ENCODE measurements around the gene YTHDF1. TPM values are rescaled to one million over a fixed set of nuclear protein-coding genes. Genes with fewer than 3 reads are reported as not detected.

The YTHDF1 gene
- total RNA-seq, 2 experiments from 2014 or later, result 39.3 to 41.3 TPM

DNA sequence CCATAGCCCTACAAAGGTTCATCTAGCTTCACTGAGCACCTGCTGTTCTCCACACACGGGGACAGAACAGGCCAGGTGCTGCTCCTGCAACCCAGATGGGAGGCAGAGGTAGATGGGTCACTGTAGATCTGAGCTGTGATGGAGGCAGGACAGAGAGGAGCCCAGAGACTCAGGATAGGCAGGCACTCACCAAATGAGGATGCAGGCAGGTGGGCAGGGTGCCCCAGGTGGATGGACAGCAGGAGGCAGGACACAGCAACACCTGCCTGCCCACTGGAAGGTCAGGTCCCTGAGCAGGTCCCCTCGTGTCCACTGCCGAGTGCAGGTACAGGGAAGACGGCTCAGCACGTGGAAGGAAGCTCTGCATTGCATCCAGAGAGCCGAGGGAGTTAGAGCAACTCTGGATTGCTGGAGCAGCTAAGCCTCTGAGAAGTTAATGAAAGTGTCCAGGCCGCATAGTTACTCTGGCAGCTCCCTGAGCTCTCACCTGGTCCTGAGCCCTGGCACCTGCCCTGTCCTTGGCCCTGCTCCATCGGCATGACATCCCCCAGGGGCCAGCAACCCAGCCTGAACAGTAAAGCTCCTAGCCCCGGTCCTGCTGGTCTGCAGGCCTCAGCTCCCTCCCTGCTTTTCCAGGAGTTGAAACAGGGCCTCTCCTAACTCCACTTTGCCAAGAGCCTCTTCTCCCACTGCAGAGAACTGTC is 4.9 kb upstream of the YTHDF1 start:
- Mint-ChIP-seq H3K9me3 (no peaks in the 10 kb centered on the region), H3K27me3 (no peaks in the 10 kb centered on the region), H3K4me3 (no peak overlapping the region), H3K36me3 (ENCODE audit: low read depth) (no peaks in the 10 kb centered on the region), H3K4me1 (peaks cover 7% of the 10 kb centered on the region), H3K27ac (no peak overlapping the region)
- no peak for DNase-seq
- ChIA-PET CTCF (interaction anchor here (1.5 kb wide), 1 partner anchor 18 kb away, joined by 3 read pairs; no protein-coding TSS in a partner anchor), POLR2A (no interaction called here)

DNA sequence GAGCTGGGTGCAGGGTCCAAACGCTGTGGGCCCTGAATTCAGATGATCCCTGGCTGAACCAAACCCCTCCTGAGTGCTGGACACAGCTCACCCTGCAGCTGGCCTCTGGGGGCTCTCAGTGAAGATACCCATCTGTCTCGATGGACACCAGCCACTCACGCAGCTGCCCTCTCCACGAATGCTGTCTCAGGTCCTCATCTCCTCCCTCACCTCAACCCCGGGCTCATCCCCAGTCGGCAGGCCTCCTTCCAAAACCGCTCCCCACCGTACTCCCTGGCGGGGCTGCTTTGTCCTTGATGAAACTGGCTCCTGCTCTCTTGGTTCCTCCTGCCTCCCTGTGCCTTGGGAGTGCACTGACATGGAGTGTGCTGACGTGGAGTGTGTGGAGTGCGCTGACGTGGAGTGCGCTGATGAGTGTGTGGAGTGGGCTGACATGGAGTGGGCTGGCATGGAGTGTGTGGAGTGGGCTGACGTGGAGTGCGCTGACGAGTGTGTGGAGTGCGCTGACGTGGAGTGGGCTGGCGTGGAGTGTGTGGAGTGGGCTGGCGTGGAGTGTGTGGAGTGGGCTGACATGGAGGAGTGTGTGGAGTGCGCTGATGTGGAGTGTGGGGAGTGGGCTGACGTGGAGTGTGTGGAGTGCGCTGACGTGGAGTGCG is 4.1 kb upstream of the YTHDF1 start:
- no peak for DNase-seq
- Mint-ChIP-seq H3K27ac (no peak overlapping the region), H3K36me3 (ENCODE audit: low read depth) (peaks cover 4% of the 10 kb centered on the region), H3K9me3 (no peaks in the 10 kb centered on the region), H3K27me3 (no peaks in the 10 kb centered on the region), H3K4me3 (no peak overlapping the region), H3K4me1 (peaks cover 11% of the 10 kb centered on the region)
- ChIA-PET POLR2A (no interaction called here), CTCF (interaction anchor here (1.5 kb wide), 1 partner anchor 19 kb away, joined by 3 read pairs; no protein-coding TSS in a partner anchor)

DNA sequence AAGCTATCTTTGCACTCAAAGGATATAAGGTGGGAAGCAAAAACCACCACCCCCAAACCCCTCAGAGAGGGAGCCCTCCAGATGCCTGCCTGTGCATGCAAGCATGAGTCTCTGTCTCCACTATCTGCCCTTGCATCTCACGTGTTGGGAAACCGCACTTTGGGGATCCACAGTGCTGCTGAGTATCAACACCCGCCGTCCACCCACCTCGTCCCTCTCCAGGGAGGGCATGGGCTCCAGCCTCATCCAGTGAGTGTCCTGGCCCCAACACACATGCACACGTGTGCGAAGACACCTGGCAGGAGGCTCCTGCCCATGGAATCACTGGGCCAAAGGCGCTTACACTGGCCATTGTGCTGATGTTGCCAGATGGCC is 3.5 kb upstream of the YTHDF1 start:
- ChIA-PET POLR2A (no interaction called here), CTCF (interaction anchor here (1.5 kb wide), 1 partner anchor 19 kb away, joined by 3 read pairs; no protein-coding TSS in a partner anchor)
- Mint-ChIP-seq H3K4me3 (no peak overlapping the region), H3K9me3 (no peaks in the 10 kb centered on the region), H3K36me3 (ENCODE audit: low read depth) (peaks cover 9% of the 10 kb centered on the region), H3K27me3 (no peaks in the 10 kb centered on the region), H3K4me1 (peaks cover 16% of the 10 kb centered on the region), H3K27ac (no peak overlapping the region)
- no peak for DNase-seq

DNA sequence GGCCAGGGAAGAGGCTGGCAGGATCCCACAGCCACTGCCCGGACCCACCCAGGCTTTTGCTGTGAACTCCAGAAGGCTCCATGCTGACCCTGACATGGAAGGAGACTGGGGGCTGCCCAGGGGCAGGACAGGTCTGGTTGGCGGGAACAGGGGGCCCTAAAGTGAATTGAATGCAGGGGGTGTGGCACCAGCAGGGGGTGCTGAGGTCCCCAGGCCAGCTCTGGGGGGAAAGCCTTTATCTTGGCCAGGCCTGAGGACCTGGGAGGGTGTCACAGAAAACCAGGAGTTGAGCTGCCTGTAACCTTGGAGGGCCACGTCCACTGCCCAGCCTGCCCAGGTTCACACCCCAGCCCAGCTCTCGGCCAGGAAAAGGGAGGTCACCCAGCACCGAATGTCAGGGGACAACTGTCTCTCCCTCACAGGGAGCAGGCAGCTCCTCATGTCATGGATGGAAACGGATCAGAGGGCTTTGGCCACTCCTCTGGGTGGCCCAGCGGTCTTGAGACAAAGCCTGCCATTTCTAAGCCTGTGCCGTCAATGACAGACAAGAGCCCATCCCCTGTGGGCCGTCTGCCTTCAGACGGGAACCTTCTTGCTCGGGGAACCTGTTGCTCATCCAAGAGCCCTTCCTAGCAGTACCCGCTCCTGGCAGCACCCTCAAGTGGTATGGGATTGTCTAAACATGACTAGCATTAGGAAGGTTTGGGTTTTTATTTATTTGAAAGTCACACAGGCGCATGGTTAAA is 2.9 kb upstream of the YTHDF1 start:
- ChIA-PET CTCF (no interaction called here), POLR2A (no interaction called here)
- Mint-ChIP-seq H3K4me3 (no peak overlapping the region), H3K27ac (peak overlapping the region; percentile 31), H3K27me3 (no peaks in the 10 kb centered on the region), H3K36me3 (ENCODE audit: low read depth) (peaks cover 15% of the 10 kb centered on the region), H3K9me3 (no peaks in the 10 kb centered on the region), H3K4me1 (peaks cover 22% of the 10 kb centered on the region)
- DNase-seq, result no peak

DNA sequence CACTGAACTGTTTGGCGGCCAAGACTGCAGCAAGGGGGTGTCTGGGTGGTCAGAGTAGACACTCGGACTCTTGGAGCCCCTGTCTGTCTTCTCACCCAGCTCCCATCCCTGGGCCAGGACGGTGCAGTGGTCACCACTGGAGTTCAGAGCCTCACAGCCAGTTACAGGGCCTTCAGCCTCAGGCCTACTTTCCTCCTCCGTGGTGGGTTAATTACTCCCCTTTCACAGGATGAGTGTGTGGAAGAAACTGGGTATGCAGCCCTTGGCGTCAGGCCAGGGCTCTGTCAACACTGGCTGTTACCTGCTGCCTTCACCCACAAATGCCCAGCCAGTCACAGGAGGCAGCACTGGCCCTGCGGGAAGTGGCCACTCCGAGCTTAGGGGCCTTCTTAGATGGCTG is 1.8 kb upstream of the YTHDF1 start:
- POLR2A ChIA-PET, result no interaction called here
- no peak overlapping the region for H3K4me3 Mint-ChIP-seq

DNA sequence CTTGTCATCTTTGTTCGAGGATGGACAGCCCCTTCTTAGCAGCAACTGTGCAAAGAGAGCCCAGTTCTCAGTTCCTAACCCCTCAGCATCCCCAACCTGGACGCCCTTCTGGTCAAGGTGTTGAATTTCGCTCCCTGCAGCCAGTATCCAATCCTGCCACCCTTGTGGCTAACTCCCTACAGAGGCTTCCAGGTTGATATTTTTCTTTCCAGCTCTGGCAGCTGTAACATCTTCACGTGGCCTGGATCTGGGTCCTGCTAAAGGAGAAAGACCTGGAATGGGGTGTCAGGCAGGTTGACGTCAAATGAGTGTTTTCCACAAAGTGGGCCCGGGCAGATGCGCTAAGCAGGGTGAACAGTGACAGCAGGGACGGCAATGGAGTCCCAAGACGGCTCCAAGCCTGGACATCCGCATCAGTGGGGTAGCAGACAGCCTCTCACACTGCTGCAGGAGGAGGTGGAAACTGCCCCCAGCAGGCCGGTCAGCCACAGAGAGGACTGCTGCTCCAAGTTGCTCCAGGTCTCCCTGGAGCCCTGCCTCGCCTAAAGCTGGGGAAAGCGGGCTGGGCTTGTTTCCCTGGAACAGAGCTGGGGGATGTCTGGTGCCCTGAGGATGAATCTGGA is 1.0 kb upstream of the YTHDF1 start:
- Mint-ChIP-seq H3K4me3 (peak overlapping the region; percentile 78), H3K27ac (peak overlapping the region; percentile 84), H3K36me3 (ENCODE audit: low read depth) (peaks cover 26% of the 10 kb centered on the region), H3K9me3 (no peaks in the 10 kb centered on the region), H3K27me3 (no peaks in the 10 kb centered on the region), H3K4me1 (peaks cover 38% of the 10 kb centered on the region)
- CTCF ChIA-PET, result no interaction called here
- DNase-seq, result no peak
- POLR2A ChIA-PET, result no interaction called here

More for the DNA sequence above, 1.8 kb upstream of the YTHDF1 start:
- no peak for DNase-seq
- CTCF ChIA-PET, result no interaction called here
- Mint-ChIP-seq H3K9me3 (no peaks in the 10 kb centered on the region), H3K36me3 (ENCODE audit: low read depth) (peaks cover 24% of the 10 kb centered on the region), H3K4me1 (peaks cover 32% of the 10 kb centered on the region), H3K27me3 (no peaks in the 10 kb centered on the region), H3K27ac (no peak overlapping the region)

DNA sequence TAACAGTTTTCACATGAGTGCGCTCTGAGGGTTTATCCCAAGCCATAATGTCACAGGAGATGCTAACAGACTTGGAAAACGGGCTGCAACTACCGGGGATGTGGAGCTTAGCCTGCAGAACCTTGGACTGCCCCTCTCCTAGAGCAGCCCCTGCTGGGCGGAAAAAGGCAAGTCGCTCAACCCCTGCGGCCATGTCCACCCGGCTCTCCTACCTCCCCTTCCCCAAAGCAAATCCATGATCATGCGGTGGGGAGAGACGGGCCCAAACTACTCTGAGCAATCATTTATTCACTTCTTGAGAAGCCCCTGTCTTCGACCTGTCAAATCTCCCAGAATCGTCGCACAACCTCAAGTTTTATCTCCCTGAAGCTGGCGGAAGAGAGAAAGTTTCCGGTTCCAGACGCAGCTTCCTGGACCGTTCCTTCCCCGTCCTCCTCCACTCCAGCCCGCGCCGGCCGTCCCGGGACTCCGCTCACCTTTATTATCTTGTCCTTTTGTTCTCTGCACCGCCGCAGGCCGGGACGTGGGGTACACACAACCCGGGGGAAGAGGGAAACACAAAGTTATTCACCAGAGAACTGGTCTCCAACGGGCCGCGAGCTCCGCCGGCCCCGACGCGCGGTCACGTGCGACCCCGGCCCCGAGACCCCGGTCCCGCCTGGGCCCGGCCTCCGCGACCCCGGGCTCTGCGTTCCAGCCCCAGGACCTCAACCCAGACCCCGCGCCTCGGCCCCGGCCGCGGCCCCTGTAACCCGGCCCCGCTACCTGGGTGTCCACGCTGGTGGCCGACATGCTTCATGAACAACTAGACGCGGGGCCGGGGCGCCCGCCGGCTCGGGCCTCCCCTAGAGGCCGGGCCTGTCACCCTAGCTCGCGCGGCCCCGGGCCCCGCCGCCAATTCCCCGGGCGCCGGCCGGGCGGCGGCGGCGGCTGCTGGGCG is 560 bp downstream of the YTHDF1 start:
- Mint-ChIP-seq H3K4me3 (peak overlapping the region; percentile 95), H3K27ac (peak overlapping the region; percentile 90), H3K9me3 (no peaks in the 10 kb centered on the region), H3K27me3 (no peaks in the 10 kb centered on the region), H3K36me3 (ENCODE audit: low read depth) (peaks cover 32% of the 10 kb centered on the region), H3K4me1 (peaks cover 47% of the 10 kb centered on the region)
- CTCF ChIA-PET, result interaction anchor here (0.8 to 6.1 kb wide), 5 partner anchors 8 to 235 kb away, joined by 3 to 22 read pairs (median 4); partner anchors contain the start of gene ARFGAP1
- DNase-seq, result peak; percentile 34
- POLR2A ChIA-PET, result no interaction called here

DNA sequence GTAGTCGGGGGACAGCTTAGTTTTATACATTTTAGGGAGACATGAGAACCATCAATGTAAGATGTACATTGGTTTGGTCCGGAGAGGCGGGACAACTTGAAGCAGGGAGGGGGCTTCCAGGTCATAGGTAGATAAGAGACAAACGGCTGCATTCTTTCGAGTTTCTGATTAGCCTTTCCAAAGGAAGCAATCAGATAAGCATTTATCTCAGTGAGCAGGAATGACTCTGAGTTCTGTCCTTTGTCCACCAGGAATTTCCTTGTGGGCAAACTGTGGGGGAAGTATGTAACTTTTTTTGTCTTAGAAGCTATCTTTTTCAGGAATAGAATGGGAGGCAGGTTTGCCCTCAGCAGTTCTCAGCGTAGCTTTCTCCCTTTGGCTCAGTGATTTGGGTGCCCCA is 1.4 kb downstream of the YTHDF1 start:
- no peaks in the 10 kb centered on the region for H3K9me3 Mint-ChIP-seq
- ChIA-PET CTCF (interaction anchor here (0.8 to 6.1 kb wide), 4 partner anchors 9 to 236 kb away, joined by 3 to 22 read pairs (median 4); no protein-coding TSS in a partner anchor), POLR2A (no interaction called here)
- H3K4me3 Mint-ChIP-seq, result peak overlapping the region; percentile 95
- H3K27me3 Mint-ChIP-seq, result no peaks in the 10 kb centered on the region
- H3K36me3 Mint-ChIP-seq (ENCODE audit: low read depth), result peaks cover 32% of the 10 kb centered on the region
- DNase-seq, result no peak
- peak overlapping the region; percentile 47 for H3K27ac Mint-ChIP-seq
- peaks cover 54% of the 10 kb centered on the region for H3K4me1 Mint-ChIP-seq

DNA sequence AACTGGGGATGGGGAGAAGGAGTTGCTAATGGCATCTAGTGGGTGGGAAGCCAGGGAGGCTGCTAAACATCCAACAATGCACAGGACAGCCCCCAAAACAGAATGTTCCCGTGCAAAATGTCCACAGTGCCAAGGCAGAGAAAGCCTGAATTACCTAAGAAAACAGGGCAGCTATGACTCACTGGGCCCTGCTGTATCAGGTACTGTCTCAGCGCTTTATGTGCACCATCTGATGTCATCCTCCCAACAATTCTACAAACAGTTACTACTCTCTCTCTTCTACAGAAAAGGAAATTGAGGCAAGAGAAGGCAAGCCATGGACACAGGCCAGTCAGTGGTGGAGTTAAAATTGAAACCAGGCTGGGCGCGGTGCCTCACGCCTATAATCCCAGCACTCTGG is 3.1 kb downstream of the YTHDF1 start:
- Mint-ChIP-seq H3K36me3 (ENCODE audit: low read depth) (peaks cover 37% of the 10 kb centered on the region), H3K4me3 (no peak overlapping the region), H3K9me3 (no peaks in the 10 kb centered on the region), H3K4me1 (peaks cover 55% of the 10 kb centered on the region), H3K27me3 (no peaks in the 10 kb centered on the region), H3K27ac (no peak overlapping the region)
- POLR2A ChIA-PET, result no interaction called here
- CTCF ChIA-PET, result interaction anchor here (6.1 kb wide), 1 partner anchor 11 kb away, joined by 22 read pairs; no protein-coding TSS in a partner anchor
- no peak for DNase-seq

DNA sequence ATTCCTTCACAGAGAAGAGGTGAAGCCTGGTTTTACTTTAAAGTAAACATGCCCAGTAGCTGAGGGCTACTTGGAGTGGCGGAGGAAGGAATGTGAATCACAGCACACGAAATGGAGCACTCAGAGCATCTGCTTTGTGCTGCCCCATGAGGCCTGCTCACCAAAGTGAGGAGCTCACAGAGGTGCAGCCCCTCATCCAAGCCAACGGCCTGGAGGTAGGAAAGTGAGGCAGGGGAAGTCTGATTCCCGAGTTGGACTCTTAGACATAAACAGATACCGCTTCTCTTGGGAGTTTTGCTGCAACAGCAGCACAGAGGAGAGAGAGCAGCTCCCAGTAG is 3.6 kb downstream of the YTHDF1 start:
- Mint-ChIP-seq H3K27me3 (no peaks in the 10 kb centered on the region), H3K27ac (no peak overlapping the region), H3K4me1 (peaks cover 55% of the 10 kb centered on the region), H3K36me3 (ENCODE audit: low read depth) (peaks cover 37% of the 10 kb centered on the region), H3K4me3 (no peak overlapping the region), H3K9me3 (no peaks in the 10 kb centered on the region)
- no peak for DNase-seq
- POLR2A ChIA-PET, result no interaction called here
- CTCF ChIA-PET, result interaction anchor here (0.7 to 6.1 kb wide), 2 partner anchors 11 to 21 kb away, joined by 3 to 22 read pairs; no protein-coding TSS in a partner anchor

DNA sequence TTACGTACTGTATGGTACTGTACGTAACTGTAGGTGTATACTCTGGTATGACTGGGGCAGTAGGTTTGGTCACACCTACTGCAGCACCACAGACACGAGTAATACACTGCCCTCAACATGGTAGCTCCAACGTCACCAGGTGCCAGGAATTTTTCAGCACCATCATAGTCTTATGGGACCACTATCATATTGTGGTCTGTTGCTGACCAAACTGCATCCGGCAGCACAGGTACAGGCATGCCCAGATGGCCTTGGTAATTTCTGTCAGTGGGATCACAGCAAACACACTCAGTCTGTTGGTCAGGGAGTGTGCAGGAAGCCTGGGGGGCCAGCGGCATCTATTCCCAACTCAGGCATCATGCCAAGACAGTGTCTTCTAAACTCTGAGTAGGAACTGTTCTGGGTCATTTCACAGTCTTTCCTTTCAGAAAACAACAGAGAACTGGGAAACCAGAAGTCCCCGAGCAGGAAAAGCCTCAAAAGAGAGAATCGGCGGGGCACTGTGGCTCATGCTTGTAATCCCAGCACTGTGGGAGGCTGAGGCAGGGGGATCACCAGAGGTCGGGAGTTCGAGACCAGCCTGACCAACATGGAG is 5.8 kb downstream of the YTHDF1 start:
- ChIA-PET POLR2A (no interaction called here), CTCF (interaction anchor here (2.5 to 6.1 kb wide), 2 partner anchors 10 to 13 kb away, joined by 7 to 22 read pairs; no protein-coding TSS in a partner anchor)
- Mint-ChIP-seq H3K9me3 (no peaks in the 10 kb centered on the region), H3K4me1 (peaks cover 44% of the 10 kb centered on the region), H3K27ac (no peak overlapping the region), H3K27me3 (no peaks in the 10 kb centered on the region), H3K4me3 (no peak overlapping the region), H3K36me3 (ENCODE audit: low read depth) (peaks cover 40% of the 10 kb centered on the region)
- DNase-seq, result no peak
